Stimulated activated CD8-positive, alpha-beta memory T cell treated with anti-CD3 and anti-CD28 coated beads, Interleukin-12 subunit alpha, Interleukin-12 subunit beta, amount 100 ng/mL, for 24 hours (primary cell): Measurements from ENCODE around the gene SCGB1A1.

Source experiments
- DNase-seq: peaks from one replicate; pipeline ENCODE4 v3.0.0-alpha.2; 2020; ENCODE audit errors: extremely low read depth

SCGB1A1 gene

GRCh38 chr11:62398011-62398994 lies 20.5 kb upstream of the SCGB1A1 start:
- no peak for DNase-seq

DNA sequence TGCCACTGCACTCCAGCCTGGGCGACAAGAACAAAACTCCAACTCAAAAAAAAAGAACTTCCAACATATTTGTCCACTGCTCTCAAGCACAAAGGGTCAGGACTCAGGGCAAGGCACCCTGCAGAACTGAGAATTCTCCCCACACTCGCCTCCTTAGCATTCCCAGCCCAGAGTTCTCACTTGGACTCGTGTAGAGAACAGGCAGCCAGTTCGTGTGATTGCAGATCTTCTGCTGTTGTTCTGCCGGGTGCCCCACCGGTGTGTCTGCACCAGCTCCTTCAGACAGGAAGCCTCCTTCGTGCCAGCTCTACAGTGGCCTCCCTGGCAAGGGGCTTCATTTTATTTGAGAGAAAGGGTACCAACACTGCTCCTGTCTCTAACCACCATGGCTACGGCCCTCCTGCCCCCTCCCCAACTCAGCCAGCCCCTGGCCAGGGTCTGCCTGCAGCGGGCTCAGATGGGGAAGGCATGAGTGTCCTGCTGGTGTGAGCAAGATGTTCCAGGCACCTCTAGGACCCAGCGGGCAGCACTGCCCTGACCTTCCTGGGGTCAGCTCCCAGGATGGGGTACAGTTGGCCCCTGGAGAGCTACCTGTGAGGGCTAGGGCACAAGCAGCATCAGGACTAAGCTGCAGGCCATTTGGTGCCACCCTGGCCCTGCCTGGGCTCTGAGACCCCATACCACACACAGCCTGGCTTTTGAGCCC lies 19.5 kb upstream of the SCGB1A1 start:
- DNase-seq = no peak

DNA sequence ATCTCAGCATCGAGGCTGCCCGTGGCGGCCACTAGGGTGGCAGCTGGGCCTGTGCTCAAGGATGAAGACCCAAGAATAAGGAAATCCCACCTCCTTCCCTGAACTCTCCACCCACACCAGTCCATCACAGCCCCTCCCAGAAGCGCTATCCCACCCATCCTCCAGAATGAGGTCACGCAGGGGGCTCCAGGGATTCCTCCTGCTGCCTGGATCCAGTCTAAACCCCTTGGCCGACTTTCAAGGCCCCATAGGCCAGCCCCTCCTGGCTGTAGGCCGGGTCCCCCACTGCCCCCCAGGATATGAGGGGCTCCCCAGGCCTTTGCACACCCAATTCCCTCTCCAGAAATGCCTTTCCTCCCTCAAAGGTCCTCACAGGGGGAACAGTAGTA lies 19.0 kb upstream of the SCGB1A1 start:
- no peak for DNase-seq

DNA sequence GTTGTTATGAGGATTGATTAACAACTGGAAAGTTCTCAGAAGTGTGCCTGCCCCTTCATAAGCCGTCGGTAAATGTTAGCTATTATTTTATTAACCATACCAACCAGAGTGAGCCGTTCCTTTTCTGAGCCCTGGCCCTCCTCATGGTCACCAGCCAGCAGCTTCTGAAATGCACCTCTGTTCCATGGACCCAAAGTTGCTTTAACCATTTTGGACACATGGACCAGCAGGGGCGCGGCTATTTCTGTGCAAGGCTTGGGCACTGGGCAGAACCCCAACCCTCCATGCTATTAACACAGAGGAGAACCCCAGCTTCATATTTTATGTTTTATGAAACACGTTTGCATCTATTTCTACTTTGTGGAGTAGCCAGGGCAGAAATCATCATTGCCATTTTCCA lies 18.6 kb upstream of the SCGB1A1 start:
- no peak for DNase-seq

GRCh38 chr11:62400760-62401159 lies 18.1 kb upstream of the SCGB1A1 start:
- DNase-seq = no peak

DNA sequence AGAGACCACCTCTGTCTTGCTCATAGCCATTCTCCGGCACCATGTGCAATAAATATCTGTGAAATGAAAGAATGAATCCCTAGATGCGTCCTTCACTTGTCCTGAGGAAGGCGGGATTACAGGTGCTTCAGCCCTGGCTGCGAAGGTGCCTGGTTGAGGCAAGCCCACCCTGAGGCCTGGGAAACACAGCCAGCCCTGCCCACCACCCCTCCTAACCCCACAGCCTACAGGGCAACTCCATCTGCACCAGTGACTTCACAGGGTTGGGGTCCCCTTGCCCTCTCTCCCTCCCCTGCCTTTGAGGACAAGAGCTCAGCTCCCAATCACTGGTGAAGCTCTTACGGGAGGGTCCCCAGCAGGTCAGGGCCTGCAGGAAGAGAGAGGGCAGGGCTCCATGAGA lies 17.5 kb upstream of the SCGB1A1 start:
- no peak for DNase-seq

- DNase-seq = no peak
Observed at GRCh38 chr11:62401811-62402210, 17.0 kb upstream of the SCGB1A1 start.

- no peak for DNase-seq
Observed at GRCh38 chr11:62402226-62402959, 16.4 kb upstream of the SCGB1A1 start.

GRCh38 chr11:62402960-62403730 lies 15.7 kb upstream of the SCGB1A1 start:
- DNase-seq = no peak

DNA sequence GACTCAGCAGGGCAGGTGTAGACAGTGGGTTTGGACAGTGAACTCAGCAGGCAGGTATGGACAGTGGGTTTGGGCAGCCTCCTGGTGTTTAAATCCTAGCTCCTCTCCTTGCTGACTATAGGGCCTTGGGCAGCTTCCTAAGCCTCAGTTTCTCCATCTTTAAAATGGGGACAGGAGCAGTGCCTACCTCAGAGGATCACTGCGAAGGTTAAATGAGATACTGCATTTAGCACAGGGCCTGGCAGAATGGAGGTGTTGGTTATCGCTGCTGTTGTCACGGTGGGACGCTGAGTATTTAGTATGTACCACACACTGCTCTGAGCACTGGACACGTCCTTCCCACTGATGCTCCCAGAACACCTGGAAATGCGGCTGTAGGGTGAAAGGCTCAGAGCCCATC lies 14.4 kb upstream of the SCGB1A1 start:
- no peak for DNase-seq

GRCh38 chr11:62404901-62405300 lies 13.9 kb upstream of the SCGB1A1 start:
- DNase-seq = no peak

- DNase-seq = no peak
Observed at GRCh38 chr11:62406034-62406433, 12.8 kb upstream of the SCGB1A1 start.

DNA sequence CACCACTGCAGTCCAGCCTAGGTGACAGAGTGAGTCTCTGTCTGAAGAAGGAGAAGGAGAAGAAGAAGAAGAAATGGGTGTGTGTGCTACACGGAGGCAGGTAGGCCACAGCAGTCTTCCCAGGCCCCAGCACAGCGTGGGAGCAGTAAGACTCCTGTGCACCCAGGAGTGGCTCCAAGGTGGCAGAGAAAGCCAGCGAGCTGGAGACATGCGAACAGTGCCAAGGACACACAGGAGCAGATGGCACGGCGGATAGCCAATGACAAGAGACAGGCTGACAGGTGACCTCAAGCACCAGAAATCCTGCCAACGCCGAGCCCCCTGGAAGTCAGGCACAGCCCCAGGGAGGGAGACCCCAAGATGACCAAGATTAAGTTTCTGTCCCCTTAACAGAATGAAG lies 9.0 kb upstream of the SCGB1A1 start:
- DNase-seq = no peak

DNA sequence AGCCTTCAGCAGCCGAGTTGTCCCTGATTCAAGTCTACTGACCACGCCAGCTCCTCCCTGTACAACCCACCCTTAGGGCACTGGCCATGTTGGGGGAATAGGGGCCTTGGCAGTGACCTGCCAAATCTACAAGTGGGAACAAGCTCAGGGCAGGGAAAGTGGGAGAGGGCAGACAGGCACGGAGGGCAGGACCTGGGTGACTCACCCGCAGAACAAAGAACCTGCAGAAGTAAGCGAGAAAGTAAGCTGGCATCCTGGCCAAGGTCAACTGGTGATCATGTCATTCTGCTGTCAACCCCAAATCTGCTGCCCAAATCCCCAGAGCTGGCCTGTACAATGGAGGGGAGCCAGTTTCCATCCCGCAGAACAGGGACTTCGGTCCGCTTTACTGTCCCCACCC lies 7.9 kb upstream of the SCGB1A1 start:
- DNase-seq = no peak

GRCh38 chr11:62411524-62411923 lies 7.3 kb upstream of the SCGB1A1 start:
- no peak for DNase-seq

- DNase-seq = no peak
Observed at GRCh38 chr11:62413060-62413696, 5.7 kb upstream of the SCGB1A1 start.

DNA sequence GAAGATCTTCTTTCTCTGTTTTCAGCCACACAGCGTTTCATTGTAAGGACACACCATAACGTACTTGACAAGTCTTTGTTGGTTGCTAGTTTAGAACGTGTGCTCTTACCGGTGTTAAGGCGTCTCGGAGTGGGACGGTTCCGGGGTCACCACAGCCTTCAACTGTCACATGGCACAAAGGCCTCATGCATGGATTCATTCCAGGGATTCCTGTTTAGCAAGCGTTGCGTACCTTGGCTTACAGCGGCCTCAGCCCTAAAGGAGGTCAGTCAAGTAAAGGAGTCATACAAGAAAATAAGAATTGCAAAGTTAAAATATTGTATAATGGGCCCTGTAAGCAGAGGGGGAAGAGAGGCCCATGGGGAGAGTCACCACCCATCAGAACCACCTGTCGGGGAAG lies 2.2 kb upstream of the SCGB1A1 start:
- DNase-seq = no peak

- no peak for DNase-seq
Observed at GRCh38 chr11:62418136-62418535, 697 bp upstream of the SCGB1A1 start.

GRCh38 chr11:62419314-62419929 lies 589 bp downstream of the SCGB1A1 start:
- no peak for DNase-seq

- no peak for DNase-seq
Observed at GRCh38 chr11:62419943-62420342, 1.1 kb downstream of the SCGB1A1 start.

DNA sequence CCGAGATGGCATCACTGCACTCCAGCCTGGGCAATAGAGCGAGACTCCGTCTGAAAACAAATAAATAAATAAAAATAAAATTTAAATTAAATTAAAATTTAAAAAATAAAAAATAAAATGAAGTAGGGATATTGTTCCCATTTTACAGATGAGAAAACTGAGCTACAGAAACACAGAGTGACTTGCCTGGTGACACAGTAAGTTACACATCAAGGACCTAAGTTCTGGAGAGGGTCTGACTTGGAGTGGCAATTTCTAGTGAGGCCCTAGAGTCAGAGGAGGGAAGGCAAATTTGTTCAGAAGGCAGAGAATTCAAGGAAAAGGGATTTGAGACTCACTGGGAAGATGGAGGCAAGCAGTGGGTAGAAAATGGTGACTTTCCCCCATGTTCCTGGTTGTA lies 2.0 kb downstream of the SCGB1A1 start:
- no peak for DNase-seq
